GM18870 (cell line): ENCODE measurements around the gene SCG3.
"Not testable (repeated sequence)": the region's sequence is repeated elsewhere in the genome, so short reads cannot be mapped to it uniquely, and the experiment has no call there.

ENCODE experiments used
- ATAC-seq: cut with Tn5 transposase; IDR thresholded peaks from one replicate; pipeline ENCODE4 v1.9.1; 2021; ENCODE audit warnings: moderate library complexity; ENCODE audit not compliant: unreplicated experiment

The SCG3 gene

DNA sequence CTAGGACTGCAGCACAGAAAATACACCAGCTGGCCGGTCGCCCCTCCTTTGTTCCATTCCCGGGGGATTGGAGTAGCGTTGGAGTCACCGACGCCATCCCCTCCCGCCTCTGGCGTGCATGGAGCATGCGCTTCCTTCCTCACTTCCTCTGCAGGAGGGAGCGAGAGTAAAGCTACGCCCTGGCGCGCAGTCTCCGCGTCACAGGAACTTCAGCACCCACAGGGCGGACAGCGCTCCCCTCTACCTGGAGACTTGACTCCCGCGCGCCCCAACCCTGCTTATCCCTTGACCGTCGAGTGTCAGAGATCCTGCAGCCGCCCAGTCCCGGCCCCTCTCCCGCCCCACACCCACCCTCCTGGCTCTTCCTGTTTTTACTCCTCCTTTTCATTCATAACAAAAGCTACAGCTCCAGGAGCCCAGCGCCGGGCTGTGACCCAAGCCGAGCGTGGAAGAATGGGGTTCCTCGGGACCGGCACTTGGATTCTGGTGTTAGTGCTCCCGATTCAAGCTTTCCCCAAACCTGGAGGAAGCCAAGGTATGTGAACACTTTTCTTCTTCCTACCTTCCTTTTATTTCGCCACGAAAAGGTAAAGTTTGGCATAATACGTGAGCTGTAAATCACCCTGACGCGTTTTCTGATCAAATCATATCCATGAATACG lies at the start of gene SCG3:
TSS of gene SCG3 (plus strand) at position 201 of the 661 bp plus-strand sequence. CDS start at position 454, 253 bp downstream.
- ATAC-seq: no peak

DNA sequence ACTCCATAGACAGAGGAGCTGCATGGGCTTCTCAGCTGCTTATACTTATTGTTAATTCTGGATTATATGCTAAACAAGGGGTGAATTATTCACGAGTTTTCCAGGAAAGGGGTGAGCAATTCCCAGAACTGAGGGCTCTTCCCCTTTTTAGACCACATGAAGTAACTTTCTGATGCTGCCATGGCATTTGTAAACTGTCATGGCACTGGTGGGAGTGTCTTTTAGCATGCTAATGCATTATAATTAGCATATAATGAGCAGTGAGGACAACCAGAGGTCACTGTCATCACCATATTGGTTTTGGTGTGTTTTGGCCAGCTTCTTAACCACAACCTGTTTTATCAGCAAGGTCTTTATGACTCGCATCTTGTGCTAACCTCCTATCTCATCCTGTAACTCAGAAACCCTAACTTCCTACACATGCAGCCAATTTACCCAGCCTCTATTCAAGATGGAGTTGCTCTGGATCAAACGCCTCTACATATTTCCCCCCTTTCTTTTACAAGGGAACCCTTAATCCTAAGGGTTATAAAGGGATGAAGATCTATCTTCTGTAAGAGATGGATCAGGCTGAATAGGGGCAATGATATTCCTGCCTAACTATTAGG lies 46.6 kb upstream of the SCG3 start:
- ATAC-seq: no peak

DNA sequence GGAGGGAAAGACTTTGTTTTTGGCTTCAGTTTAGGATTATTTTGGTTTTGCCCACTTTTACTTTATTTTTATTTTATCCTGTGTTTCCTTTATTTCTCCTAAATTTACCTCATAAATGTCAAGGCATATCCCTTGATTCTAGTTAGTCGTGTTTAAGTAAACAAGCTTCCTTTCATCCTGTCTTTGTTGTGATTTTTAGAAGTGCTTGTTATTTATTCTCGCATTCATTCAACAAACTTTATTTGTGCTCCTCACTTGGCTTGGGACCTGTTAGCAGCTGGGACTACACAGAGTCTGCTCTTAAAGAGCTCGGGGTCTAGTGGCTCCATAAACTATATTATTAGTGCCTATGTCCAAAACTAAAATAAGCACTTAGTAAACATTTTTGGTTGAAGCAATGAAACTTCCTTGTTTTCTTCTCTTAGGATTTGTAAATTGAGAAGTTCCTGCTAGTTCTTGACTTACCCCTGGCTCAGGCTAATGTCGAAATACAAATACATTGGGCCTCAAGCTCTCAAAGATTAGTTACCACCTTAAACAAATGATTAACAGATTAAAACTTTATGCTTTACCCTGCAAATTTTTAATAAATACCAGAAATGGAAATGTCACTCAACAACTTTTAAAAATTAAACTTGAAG lies 39.7 kb upstream of the SCG3 start:
- ATAC-seq: no peak

DNA sequence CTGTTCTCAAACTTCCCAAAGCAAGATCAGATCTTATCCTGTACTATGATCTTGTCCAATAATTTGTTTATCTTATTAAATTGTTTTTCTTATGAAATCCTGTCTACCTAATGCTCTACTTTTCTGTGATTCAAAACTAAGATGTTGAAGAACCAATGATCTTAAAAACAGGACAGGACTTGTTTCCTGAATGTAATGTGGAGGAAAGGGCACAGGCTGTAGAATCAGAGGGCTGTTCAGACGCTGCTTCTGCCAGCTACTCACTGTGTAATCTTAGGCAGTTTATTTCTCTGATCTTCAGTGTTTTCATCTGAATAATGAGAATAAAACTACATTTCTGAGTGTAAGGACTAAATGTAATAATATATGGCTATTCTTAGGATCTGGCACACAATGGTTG lies 38.6 kb upstream of the SCG3 start:
- ATAC-seq: no peak

DNA sequence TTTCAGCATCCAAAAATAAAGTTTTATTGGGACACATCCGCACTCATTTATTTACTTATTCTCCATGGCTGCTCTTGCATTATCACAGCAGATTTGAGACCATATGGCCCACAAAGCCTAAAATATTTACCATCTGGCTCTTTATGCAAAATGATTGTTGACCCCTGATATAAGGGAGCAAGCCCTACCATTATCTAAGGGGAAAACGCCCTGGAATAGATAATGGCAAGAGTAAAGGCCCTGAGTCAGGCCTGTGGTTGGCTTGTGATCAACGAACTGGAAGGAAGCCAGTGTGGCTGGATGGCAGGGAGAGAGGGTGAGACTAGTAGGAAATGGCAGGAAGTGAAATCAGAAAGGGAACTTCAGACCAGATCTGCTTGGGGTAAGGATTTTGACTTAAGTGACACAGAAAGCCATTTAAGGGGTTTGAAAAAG lies 34.2 kb upstream of the SCG3 start:
- no peak for ATAC-seq

DNA sequence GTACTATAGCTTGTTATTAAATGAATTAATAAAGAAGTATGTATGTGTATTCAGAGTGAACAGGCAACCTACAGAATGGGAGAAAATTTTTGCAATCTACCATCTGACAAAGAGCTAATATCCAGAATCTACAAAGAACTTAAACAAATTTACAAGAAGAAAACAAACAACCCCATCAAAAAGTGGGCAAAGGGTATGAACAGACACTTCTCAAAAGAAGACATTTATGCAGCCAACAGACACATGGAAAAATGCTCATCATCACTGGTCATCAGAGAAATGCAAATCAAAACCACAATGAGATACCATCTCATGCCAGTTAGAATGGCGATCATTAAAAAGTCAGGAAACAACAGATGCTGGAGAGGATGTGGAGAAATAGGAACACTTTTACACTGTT lies 33.2 kb upstream of the SCG3 start:
- ATAC-seq: not testable (repeated sequence)

DNA sequence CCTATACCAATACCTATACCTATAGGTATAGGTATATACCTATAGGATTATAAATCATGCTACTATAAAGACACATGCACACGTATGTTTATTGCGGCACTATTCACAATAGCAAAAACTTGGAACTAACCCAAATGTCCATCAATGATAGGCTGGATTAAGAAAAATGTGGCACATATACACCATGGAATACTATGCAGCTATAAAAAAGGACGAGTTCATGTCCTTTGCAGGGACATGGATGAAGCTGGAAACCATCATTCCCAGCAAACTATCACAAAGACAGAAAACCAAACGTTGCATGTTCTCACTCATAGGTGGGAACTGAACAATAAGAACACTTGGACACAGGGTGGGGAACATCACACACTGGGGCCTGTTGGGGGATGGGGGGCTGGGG lies 32.7 kb upstream of the SCG3 start:
- not testable (repeated sequence) for ATAC-seq

DNA sequence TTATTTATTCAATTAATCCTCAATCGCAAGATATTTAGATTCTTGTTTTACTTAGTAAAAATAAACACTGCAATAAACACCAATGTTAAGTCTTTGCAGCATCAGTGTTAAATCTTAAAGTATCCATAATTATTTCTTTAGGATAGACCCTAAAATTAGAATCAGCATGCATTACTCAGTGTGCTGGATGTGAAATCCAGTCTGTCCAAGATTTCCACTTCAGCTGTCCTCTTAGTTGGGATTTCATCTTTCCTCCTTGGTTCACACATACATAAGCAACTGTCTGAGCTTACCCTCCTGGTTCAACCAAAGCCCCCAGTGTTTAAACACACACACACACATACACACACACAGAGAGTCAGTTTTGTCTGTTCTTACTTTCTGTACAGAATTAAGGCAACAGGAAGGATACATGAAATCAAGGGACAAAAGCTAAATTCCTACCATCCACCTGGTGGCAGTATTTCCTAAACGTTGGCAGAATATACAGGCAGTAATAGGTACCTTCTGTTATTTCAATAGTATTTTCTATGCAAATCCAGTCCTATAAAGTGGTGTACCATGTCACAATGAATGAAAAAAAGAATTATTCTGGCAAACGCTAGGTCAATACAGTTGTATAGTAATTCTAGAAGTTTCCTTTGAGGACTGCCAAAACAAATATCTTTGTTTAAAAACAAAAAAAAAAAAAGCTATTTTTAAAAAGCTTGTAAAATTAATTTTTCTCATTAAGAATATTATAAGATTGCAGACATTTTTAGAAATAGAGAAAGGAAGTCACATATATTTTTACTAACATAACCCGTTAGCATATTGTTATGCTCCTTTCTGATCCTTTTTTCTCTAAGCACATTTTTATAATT lies 31.4 kb upstream of the SCG3 start:
- peak; percentile 72 for ATAC-seq

DNA sequence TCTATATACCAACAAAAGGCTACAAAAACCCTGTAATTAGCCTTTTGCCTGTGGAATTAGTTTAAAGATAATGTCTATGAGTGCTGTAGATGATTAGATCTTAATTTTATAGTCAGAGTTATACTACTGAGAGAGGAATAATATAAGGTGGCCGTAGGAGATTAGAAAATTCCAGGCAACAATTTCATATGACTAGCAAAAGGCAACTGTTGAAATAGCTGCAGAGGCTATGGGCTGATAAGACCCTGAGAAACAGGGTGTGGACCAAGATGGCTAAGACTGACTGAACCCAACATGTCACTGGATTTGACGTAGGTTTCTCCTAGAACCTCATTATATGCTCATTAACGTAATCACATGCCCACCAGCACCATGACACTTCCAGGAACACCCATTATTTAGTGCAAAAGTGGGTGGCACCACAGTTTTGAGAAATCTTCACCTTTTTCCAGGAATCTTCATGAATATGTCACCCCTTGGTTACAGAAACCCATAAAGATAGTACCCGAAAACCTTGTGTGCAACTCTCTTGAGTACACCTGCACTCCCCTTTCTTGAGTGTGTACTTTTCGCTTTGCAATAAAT lies 29.1 kb upstream of the SCG3 start:
- no peak for ATAC-seq

DNA sequence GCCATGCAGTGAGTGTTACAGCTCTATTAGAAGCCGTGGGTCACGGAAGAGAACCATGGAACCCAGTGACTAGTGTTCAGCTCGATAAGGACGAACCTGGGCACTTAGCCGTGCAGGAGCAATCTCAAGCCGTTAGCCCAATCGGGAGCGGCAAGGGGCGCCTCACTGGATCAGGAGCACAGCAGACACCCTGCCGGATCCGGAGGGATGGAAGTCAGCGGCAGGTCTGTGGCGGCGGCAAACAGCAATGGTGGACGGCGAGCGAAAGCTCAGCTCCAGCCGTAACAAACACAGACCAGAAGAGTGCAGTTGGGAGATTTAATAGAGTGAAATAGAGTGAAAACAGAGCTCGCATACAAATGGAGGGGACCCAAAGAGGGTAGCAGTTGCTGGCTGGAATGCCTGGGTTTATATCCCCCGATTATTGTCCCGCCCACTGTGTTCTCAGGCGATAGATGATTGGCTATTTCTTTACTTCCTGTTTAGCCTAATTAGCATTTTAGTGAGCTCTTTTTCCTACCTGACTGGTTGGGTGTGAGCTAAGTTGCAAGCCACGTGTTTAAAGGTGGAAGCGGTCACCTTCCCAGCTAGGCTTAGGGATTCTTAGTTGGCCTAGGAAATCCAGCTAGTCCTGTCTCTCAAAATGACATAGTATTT lies 25.8 kb upstream of the SCG3 start:
- ATAC-seq: not testable (repeated sequence)

DNA sequence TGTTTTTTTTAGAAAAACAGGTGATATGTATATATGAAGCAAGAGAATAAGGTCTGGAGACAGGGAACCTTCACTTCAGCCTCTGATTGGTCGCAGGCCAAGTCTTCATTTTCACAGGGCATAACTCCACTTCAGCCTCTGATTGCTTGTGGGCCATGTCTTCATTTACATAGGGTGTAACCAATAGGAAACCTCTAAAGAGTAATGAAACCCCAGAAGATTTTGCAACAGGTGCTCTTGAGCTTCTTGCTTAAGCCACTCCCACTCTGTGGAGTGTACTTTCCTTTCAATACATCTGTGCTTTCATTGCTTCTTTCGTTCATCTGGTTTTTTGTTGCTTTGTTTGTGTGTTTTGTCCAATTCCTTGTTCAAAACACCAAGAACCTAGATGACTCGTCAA lies 22.6 kb upstream of the SCG3 start:
- no peak for ATAC-seq

DNA sequence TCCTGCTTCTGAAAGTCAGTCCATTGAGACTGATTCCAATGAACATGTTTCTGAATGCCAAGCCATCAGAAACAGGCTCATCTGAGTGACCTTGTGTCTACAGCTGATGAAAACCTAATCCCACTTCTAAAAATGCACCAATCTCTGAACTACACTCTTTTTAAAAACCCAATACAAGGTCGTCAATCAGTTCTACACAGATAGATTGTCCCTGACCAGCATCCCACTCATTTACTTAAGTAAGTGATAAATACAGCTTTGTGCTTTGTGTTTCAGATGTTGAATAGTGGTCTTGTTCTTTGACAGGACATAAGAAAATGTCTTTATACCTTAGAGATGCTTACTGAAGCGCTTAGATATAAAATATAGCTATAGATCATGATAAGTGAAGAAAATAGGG lies 20.2 kb upstream of the SCG3 start:
- no peak for ATAC-seq

DNA sequence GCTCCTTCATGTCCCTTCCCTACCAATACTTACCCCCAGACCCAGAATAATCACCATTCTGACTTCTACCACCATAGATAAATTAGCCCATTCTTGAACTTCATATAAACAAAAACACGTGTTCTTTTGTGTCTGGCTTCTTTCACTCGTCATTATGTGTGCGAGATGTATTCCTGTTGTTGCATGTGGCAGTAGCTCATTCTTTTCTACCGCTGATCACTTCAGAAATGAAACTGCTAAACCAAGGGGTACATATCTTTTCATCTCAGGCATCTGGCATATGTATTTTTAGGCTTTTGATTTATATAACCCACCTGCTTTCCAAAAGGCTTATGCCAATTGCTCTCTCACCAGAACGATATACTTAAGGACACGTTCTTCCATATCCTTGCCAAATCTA lies 13.8 kb upstream of the SCG3 start:
- ATAC-seq: no peak

DNA sequence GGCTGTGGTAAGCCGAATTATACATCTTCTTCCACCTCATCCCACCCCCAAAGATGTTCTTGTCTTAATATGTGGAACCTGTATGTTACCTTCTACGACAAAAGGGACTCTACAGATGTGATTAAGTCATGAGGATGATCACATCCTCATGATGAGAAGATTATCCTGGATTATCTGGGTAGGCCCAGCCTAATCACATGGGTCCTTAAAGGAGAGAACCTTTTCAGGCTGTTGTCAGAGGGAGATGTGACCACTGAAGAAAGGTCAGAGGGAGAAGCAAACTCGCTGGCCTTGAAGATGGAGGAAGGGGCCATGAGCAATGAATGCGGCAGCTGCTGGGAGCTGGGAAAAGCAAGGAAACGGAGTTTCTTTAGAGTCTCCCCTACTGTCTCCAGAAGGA lies 12.9 kb upstream of the SCG3 start:
- ATAC-seq: no peak

DNA sequence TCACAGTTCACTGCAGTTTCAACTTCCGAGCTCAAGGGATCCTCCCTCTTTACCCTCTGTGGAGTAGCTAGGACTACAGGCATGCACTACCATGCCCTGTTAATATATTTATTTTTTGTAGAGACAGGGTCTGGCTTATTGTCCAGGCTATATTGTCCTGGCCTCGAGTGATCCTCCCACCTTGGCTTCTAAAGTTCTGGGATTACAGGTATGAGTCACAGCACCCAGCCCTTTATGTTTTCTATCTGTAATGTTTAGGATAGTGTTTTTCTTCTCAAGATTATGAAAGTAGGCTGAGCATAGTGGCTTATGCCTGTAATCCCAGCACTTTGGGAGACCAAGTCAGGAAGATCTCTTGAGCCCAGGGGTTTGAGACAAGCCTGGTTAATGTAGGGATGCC lies 11.9 kb upstream of the SCG3 start:
- no peak for ATAC-seq

DNA sequence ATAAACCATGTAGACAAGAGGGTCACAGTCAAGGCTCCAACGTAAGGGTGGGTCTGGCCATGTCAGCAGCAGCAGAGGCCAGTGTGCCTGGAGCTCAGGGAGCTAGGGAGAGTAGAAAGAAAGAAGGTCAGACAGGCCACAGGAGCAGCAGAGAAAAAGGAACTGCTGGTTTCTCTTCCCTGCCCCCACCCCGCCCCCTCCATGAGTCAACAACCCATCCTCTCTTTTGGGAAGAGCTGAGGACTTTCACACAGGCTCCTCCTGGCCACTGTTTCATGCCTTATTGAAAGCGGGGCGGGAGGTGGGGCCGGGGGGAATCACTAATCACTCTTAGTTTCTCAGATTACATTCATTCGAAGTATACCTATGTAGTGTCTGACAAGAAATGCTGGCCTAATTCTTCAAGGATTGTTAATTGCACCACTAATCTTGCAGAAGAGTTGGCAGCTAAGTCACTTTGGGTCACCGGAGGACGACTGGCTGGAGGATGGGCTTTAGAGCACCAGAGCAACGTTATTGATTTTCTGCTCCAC lies 9.1 kb upstream of the SCG3 start:
- ATAC-seq: no peak

DNA sequence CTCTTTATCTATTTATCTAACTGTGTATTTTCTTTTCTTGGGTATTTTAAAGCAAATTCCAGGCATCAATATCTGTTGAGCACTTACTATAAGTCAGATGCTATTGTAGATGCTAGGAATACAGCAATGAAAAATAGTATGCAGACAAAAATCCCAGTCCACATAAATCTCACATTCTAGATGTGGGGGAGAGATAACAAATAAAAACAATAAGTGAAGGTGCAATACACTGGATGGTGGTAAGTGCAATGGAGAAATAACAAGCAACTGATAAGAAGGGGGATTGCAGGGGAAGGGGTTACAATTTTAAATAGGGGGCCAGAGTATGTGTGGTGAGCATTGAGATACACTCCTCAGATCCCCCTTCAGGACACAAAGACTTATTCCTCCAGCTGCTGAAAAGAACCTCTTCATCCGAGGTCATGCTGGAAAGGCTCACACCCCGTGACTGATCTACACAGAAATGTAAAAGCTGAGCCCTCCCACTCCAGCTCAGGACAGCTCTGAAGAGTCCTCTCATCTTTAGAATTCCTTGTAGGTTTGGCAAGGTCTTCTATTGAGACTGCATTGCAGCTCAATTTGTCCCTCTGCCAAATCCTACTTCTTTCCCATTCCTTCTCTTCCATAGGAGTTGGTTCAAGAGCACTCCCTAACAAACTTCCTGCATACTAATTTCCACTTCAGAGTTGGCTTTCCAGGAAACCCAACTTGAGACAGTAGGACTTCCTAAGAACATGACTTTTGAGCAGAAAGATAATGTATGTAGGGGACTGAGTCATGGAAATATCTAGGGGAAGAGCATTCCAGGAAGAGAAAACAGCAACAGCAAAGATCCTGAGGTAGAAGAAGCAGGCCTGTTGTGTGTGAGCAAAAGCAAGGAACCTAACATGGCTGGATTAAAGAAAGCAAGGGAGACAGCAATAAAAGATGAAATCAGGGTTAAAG lies 8.1 kb upstream of the SCG3 start:
- no peak for ATAC-seq

DNA sequence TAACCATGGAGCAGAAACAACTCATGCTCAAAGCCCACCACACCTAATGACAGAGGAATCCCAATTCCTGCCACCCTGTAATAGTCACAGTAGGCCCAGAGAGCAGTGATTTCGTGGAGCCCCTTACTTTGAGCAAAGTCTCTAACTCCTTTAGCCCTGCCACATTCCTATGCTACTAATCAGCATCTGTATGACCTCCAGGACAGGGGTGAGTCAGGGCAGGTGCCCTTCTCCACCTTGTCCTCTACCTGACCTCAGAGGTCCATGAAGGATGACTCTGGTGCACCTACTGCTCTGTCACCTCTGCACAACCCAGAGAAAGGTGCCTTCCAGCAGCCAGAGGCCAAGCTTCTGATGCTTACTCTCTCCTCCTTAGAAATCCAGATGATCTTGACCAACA lies 6.1 kb upstream of the SCG3 start:
- ATAC-seq: no peak

DNA sequence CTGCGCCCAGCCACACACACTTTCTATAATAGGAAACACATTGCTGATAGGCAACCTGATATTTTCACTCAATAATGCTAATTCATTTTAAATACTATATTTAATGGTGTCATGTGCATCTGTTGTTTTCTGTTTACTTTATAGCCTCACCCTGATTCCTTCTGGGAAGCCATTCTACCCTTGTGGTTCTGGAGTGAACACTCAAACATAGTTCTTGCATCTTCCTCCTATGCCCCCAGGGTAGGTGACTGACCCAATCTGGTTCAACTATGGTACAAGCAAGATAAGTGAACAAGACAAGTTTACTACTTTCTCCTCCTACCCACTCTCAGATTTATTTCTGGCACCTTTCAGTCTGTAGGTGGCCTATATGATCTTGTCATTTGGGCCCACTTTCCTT lies 4.3 kb upstream of the SCG3 start:
- no peak for ATAC-seq
